RCC 7860 (cell line): Measurements from ENCODE around the gene DBT.
"Not testable (repeated sequence)": the region's sequence is repeated elsewhere in the genome, so short reads cannot be mapped to it uniquely, and the experiment has no call there.

Source experiments
- DNase-seq: peaks from one replicate; pipeline ENCODE4 v3.0.0-alpha.2; 2015; ENCODE audit warnings: low spot score
- FAIRE-seq: peaks from 2 replicates; lab custom pipeline; 2012; peaks lifted over from hg19 to GRCh38; lab: Jason Lieb, UNC

DBT gene

DNA sequence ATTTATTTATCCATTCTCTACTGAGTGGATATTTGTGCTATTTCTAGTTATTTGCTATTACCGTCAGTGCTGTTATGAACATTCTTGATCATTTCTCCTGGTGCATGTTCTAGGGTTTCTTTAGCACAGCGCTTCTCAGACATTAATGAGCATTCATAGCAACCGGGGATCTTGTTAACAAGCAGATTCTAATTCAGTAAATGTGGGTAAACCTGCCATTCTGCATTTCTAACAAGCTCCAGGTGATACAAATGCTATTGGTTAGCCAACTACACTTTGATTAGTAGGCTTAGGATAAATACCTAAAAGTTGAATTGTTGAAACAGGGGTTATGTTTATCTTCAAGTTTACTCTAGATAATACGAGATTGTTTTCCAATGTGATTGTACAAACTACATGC lies 3.3 kb upstream of the DBT start:
- FAIRE-seq (no peak), DNase-seq (no peak)

GRCh38 chr1:100250807-100251206 lies 1.2 kb upstream of the DBT start:
- FAIRE-seq, result no peak
- no peak for DNase-seq

DNA sequence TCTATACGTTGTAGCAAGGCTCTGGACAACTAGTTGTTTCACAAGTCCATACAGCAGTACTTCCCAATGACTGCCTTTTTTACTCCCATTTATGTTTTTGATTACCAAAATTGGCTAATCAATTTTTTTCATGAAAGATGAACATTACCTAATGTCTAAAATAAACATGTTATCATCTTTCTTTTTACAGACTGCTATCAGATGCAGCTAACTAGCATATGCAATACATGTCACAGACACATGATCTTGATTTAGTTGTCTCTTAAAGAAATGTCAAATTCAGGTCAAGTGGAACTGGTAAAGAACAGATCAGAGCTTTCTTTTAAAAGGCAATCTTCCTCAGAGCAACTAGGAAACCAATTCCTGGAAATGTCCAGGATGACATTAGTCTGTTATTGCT lies 630 bp upstream of the DBT start:
- no peak for FAIRE-seq
- no peak for DNase-seq

DNA sequence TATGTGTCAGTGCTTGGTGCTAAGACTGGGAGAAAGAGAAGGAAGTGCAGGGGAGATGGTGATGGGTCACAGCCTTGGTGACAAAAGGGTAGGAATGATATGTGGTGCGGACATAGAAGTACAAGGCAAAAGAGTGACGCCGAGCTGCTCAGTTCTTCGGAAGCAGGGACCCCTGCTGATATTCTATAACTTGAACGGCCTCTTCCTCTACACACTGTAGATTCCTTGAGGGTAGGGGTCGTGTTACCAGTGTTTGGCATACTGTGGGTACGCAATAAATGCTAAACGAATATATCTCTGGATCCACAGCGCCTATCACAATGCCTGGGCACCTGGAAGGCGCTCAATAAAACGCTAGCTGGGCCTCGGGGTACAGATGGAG lies 488 bp downstream of the DBT start:
- no peak for FAIRE-seq

DNA sequence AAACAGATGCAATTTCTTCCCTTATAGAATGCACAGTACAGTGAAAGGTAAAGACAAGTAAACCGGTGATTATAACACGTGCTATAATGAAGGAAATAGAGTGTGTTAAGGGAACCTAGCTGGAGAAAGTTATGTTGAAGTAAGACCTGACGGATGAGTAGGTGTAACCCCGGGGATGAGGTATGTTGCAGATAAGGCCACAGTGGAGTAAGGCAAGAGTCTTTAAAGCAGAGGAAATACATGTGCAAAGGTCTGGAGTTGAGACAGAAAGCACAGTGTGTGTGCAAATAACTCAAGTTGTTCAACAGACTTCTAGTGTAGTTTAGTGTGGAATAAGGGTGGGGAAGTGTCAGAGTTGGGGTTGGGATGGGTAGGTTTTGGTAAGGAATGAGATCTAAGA lies 2.9 kb downstream of the DBT start:
- FAIRE-seq (no peak), DNase-seq (no peak)

More for the DNA sequence above, 488 bp downstream of the DBT start:
- DNase-seq, result no peak

DNA sequence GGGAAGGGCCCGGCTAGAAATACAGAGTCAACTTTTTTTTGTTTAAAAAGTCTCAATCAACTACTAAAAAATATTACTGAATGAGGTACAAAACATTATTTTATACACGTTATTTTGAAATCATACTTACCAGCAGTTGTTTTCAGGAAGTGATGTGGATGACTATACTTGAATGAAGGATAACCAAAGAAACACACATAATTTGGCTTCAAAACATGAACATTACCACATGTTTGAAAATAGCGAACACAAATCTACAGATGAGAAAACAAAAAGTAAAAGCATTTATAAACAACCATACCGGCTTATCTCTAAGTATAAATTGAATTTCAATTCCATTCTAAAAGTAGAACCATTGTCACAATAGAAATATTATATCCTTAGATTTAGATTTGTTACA lies 9.0 kb downstream of the DBT start:
- FAIRE-seq (no peak), DNase-seq (no peak)

DNA sequence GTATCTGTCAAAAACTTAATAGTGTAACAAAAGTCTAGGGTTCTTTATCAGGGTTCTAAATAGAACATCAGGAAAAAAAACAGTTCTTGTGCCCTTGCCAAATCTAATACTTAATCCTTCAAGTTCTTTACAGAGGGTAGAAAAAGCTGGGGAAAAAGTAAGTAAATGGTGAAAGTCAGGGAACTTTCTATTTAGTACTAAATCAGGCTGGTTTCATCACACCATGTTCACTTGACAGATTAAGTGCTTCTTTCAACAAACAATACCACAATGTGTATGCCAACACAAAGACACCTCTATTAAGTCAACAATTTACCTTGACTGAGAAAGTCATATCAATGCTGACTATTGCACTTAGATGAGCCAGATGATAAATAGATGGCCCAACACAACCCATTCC lies 9.7 kb downstream of the DBT start:
- FAIRE-seq, result no peak
- DNase-seq, result no peak

DNA sequence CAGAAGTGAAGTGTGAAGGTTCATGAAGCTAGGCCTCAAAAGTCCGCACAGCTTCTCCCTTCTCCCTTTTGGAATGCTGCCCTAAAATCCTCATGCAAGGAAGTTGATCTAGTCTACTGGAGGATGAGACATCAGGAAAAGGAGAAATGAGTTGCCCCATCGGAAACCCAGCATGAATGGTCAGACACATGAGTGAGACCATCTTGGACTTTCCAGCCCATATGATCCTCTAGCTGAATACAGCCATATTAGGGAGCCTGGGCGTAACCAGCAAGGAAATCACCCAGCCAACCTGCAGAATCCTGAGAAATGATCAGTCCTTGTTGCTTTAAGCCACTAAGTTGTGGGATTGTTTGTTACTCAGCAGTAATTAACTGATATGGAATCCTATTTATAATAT lies 12.5 kb downstream of the DBT start:
- FAIRE-seq (no peak), DNase-seq (no peak)

DNA sequence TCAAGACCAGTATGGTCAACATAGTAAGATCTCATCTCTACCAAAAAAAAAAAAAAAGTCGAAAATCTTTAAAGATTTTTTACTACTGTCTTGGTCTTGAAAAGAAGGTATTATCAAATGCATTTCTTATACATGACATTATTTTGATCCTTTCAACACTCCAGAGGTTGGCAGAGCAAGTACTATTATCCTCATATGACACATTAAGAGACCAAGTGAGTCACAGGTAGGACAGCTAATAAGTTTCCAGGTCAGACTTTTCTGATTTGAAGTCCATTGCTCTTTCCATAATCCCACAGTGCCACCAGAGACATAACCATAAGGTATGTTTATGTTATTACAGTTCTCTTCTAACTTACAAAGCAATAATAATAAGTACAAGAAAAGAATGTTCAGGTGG lies 15.2 kb downstream of the DBT start:
- DNase-seq, result no peak
- peak; percentile 4 for FAIRE-seq

GRCh38 chr1:100233566-100233965 lies 16.1 kb downstream of the DBT start:
- DNase-seq, FAIRE-seq: not testable (repeated sequence)

DNA sequence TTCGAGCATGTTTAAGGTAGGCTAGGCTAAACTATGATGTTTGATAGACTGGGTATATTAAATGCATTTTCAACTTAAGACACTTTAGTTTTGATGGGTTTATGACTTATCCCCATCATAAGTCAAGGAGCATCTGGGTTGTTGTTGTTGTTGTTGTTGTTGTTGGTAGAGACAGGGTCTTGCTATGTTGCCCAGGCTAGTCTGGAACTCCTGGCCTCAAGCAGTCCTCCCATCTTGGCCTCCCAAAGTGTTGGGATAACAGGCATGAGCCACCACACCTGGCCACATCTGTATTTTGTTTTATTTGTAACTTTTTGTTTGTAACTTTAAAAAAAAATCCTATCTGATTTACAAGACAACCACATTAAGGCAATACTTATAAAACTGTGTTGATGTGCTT lies 17.5 kb downstream of the DBT start:
- no peak for DNase-seq
- FAIRE-seq, result no peak

- DNase-seq (no peak), FAIRE-seq (no peak)
Measured at GRCh38 chr1:100231721-100232120, 17.9 kb downstream of the DBT start.

GRCh38 chr1:100230765-100231164 lies 18.9 kb downstream of the DBT start:
- FAIRE-seq, result no peak
- no peak for DNase-seq

DNA sequence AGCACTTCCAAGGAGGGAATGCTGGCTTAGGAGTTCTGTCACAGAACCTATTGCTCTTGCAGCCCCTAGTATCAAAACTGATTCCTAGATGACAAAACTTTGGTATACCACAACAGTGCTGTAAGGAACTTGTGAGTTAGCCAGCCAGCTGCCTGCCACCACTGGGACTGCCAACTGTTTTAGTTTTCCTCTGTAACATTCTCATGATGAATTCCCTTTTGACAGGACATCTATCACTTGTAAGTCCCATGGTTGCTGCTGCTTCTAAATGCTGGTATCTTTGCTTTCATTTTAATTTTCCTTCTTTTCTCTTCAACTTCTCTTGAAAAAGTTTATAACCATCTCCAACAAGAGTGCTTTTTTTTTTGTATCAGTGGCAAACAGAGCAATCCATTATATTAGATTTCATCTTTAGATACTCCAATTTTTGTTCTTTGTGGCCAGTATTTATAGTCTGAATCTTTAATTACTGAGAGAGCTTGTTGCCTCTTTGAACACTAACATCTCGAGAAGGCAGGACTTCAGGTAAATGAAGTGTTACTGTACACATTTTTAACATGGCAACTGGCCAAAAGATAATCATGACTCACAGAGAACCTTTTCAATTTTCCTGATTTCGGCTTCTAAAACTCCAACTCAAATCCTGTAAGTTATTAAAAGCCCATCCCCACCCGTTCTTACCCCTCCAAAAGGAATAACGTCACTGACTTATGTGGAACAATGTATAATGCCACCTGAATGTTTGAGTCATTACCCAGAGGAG lies 19.8 kb downstream of the DBT start:
- FAIRE-seq (no peak), DNase-seq (no peak)

- FAIRE-seq (no peak), DNase-seq (no peak)
Measured at GRCh38 chr1:100222428-100222827, 27.2 kb downstream of the DBT start.

DNA sequence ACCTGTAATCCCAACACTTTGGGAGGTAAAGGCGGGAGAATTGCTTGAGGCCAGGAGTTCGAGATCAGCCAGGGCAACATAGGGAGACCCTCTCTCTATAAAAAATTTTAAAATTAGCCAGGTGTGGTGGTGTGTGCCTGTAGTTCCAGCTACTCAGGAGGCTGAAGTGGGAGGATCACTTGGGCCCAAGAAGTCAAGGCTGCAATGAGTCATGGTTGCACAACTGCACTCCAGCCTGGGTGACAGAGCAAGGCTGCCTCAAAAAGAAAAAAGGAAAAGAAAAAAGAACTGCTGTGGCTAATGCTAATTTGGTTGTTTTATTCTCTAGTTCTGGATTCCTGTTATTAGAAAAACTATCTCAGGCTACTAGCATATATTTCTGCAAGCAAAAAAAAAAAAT lies 29.8 kb downstream of the DBT start:
- DNase-seq (no peak), FAIRE-seq (no peak)

- DNase-seq, result no peak
- no peak for FAIRE-seq
Measured at GRCh38 chr1:100219457-100219856, 30.2 kb downstream of the DBT start.

- FAIRE-seq (no peak), DNase-seq (no peak)
Measured at GRCh38 chr1:100217834-100218233, 31.8 kb downstream of the DBT start.

GRCh38 chr1:100215101-100215500 lies 34.5 kb downstream of the DBT start:
- no peak for FAIRE-seq
- no peak for DNase-seq

GRCh38 chr1:100213141-100213540 lies 36.5 kb downstream of the DBT start:
- no peak for FAIRE-seq
- no peak for DNase-seq

DNA sequence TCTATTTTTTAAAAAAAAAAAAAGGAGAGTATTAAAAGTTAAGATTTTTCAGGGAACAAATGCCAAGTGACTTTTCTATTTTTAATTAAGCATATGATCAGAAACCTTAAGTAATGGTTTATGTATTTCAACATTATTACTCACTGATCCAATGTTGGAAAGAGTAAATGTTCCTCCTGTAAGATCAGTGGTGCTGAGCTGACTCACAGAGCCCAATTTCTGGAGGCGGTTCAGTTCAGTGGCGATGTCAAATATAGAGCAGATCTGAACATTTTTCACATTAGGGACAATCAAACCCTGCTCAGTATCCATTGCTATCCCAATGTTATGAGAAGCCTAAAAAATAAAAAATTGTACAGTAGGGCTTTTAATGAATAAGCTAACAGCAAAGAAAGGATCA lies 43.3 kb downstream of the DBT start:
- DNase-seq (no peak), FAIRE-seq (no peak)

GRCh38 chr1:100205593-100205992 lies 44.0 kb downstream of the DBT start:
- not testable (repeated sequence) for FAIRE-seq

GRCh38 chr1:100205103-100205502 lies 44.5 kb downstream of the DBT start:
- not testable (repeated sequence) for FAIRE-seq, DNase-seq

More at GRCh38 chr1:100205593-100205992, 44.0 kb downstream of the DBT start:
- not testable (repeated sequence) for DNase-seq
